SU-DHL-6 (cell line): ENCODE measurements around the gene PTGDS.

Source experiments
- H2AFZ ChIP-seq: fragments of 200-600 bp; sonication (generic); 2 replicates; pipeline ENCODE4 v1.6.1; 2014; ENCODE audit warnings: low read depth, mild to moderate bottlenecking, moderate library complexity, mixed read lengths, antibody characterized with exemption, low read length; ENCODE audit not compliant: severe bottlenecking
- H3F3A ChIP-seq: fragments of 200-600 bp; shearing (Covaris generic); 2 replicates; pipeline ENCODE4 v1.6.0; 2016; ENCODE audit warnings: antibody characterized with exemption, mild to moderate bottlenecking; ENCODE audit not compliant: insufficient read depth
- H3K27ac ChIP-seq: fragments of 200-600 bp; sonication (generic); 2 replicates; pipeline ENCODE4 v1.5.1; 2016; ENCODE audit warnings: low read depth, mild to moderate bottlenecking, low read length, moderate library complexity, mixed read lengths
- H3K27me3 ChIP-seq: fragments of 200-600 bp; sonication (generic), shearing (Covaris generic); 2 replicates; pipeline ENCODE4 v1.6.0; 2014; ENCODE audit warnings: mild to moderate bottlenecking, low read length
- H3K36me3 ChIP-seq: fragments of 200-600 bp; sonication (generic); 2 replicates; pipeline ENCODE4 v1.6.1; 2014; ENCODE audit warnings: mild to moderate bottlenecking, low read length, mixed read lengths
- H3K4me2 ChIP-seq: fragments of 300-600, 200-600 bp; shearing (Covaris generic), sonication (generic); 2 replicates; pipeline ENCODE4 v1.6.0; 2014; ENCODE audit warnings: low read length, low read depth, mild to moderate bottlenecking; ENCODE audit not compliant: poor library complexity, severe bottlenecking
- H3K4me3 ChIP-seq: fragments of 200-600 bp; sonication (generic); 2 replicates; pipeline ENCODE4 v1.5.1; 2014; ENCODE audit warnings: antibody characterized with exemption, low read length, mild to moderate bottlenecking, mixed read lengths; ENCODE audit not compliant: insufficient read depth, poor library complexity, severe bottlenecking
- H3K79me2 ChIP-seq: fragments of 200-600 bp; sonication (generic); 2 replicates; pipeline ENCODE4 v1.6.1; 2014; ENCODE audit warnings: mild to moderate bottlenecking, low read length, moderate library complexity; ENCODE audit not compliant: insufficient read depth
- H3K9ac ChIP-seq: fragments of 200-600 bp; sonication (generic); 2 replicates; pipeline ENCODE4 v1.7.0; 2014; ENCODE audit warnings: mild to moderate bottlenecking, low read length
- H3K9me2 ChIP-seq: fragments of 200-600 bp; sonication (generic); replicated peaks from 2 replicates; pipeline ENCODE4 v1.6.1; 2014; ENCODE audit warnings: low read length; ENCODE audit not compliant: insufficient read depth
- H3K9me3 ChIP-seq: fragments of 200-600 bp; sonication (generic); 2 replicates; pipeline ENCODE4 v1.6.1; 2014; ENCODE audit warnings: low read length, mixed read lengths; ENCODE audit not compliant: insufficient read depth
- H4K20me1 ChIP-seq: fragments of 200-600 bp; sonication (generic); 2 replicates; pipeline ENCODE4 v1.6.1; 2014; ENCODE audit warnings: low read depth, mild to moderate bottlenecking, antibody characterized with exemption, low read length, moderate library complexity, mixed read lengths
- CTCF ChIP-seq: fragments of 200-600 bp; sonication (generic); IDR thresholded peaks from one replicate; pipeline ENCODE4 v1.5.1; 2017; ENCODE audit warnings: antibody characterized with exemption, mild to moderate bottlenecking, low read length, moderate library complexity; ENCODE audit not compliant: insufficient read depth, poor library complexity, severe bottlenecking
- EZH2phosphoT487 ChIP-seq: fragments of 200-600 bp; sonication (generic), shearing (Covaris generic); conservative IDR thresholded peaks from 2 replicates; pipeline ENCODE4 v1.6.1; 2018; ENCODE audit warnings: mild to moderate bottlenecking, antibody characterized with exemption, low read length, moderate library complexity, mixed read lengths

Gene PTGDS

GRCh38 chr9:137025517-137025966 is 48.2 kb downstream of the PTGDS start:
- Histone ChIP-seq H3K4me3 (no peak overlapping the region), H3K9me2 (no peaks in the 10 kb centered on the region), H4K20me1 (no peaks in the 10 kb centered on the region), H2AFZ (no peak overlapping the region), H3K79me2 (no peaks in the 10 kb centered on the region), H3K27ac (no peak overlapping the region), H3K36me3 (no peaks in the 10 kb centered on the region), H3K9ac (no peak overlapping the region), H3K27me3 (no peaks in the 10 kb centered on the region), H3K9me3 (no peaks in the 10 kb centered on the region), H3K4me2 (no peak overlapping the region), H3F3A (no peaks in the 10 kb centered on the region)
- no peak for TF ChIP-seq CTCF

DNA sequence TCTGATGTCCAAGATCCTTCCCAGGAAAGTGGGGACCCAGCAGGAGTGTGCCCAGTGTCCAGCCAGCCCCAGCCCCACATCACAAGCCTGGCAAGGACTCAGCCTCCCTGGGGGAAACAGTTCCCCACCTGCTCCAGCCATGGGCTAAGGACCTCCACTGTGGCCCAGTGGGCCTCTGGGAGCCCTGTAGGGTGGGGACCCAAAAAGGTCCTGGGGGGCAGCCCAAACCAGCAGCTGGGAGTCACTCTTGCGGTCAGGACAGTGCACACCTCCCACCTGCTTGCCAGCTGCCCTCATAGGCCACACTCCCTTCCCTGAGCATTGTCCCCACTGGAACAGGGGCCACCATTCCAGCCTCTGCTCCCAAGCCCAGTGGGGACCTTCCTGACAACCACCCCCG is 49.1 kb downstream of the PTGDS start:
- no peaks in the 10 kb centered on the region for H3K9me2 ChIP-seq
- H3K4me3 ChIP-seq: no peak overlapping the region
- no peaks in the 10 kb centered on the region for H3K36me3 ChIP-seq
- no peaks in the 10 kb centered on the region for H4K20me1 ChIP-seq
- no peak overlapping the region for H2AFZ ChIP-seq
- H3F3A ChIP-seq: no peaks in the 10 kb centered on the region
- no peak overlapping the region for H3K27ac ChIP-seq
- H3K9me3 ChIP-seq: no peaks in the 10 kb centered on the region
- H3K9ac ChIP-seq: no peak overlapping the region
- no peaks in the 10 kb centered on the region for H3K27me3 ChIP-seq
- H3K4me2 ChIP-seq: no peak overlapping the region
- no peaks in the 10 kb centered on the region for H3K79me2 ChIP-seq
- TF ChIP-seq EZH2phosphoT487 (no peak), CTCF (no peak)

DNA sequence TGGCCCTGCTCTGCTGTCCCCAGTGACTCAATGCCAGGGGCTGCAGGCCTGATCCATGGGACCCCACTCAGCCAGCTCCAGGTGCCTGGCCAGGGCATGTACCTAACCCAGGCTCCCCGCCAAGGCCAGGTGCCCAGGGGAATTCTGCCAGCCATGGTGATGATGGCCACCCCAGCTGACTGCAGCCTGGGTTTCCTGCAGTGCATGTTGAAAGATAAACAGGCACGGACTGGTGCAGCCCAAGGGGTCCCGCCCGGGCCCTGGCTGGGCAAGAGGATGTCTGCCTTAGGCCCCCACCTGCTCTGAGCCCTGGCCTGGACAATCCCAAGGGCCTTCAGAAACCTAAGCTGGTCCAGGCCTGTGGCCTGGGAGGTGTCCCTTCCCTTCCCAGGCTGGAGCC is 49.5 kb downstream of the PTGDS start:
- no peak overlapping the region for H3K27ac ChIP-seq
- H2AFZ ChIP-seq: no peak overlapping the region
- no peak overlapping the region for H3K9ac ChIP-seq

More for the DNA sequence above, 49.5 kb downstream of the PTGDS start:
- H3K4me2 ChIP-seq: no peak overlapping the region
- H4K20me1 ChIP-seq: no peaks in the 10 kb centered on the region
- no peaks in the 10 kb centered on the region for H3F3A ChIP-seq
- H3K79me2 ChIP-seq: no peaks in the 10 kb centered on the region
- TF ChIP-seq EZH2phosphoT487 (no peak), CTCF (no peak)
- H3K36me3 ChIP-seq: no peaks in the 10 kb centered on the region
- H3K9me3 ChIP-seq: no peaks in the 10 kb centered on the region
- no peak overlapping the region for H3K4me3 ChIP-seq
- no peaks in the 10 kb centered on the region for H3K9me2 ChIP-seq
- no peaks in the 10 kb centered on the region for H3K27me3 ChIP-seq
